Activated B cell treated with CpG ODN at 0.5 μM for 24 hours (primary cell): ENCODE data around the gene NHLRC2. TPM values are rescaled to one million over a fixed set of nuclear protein-coding genes. Genes with fewer than 3 reads are reported as not detected.

Experiments
- ATAC-seq: fragments of 200-7000 bp; cut with Tn5 transposase; one replicate; pipeline ENCODE4 v1.10.0; 2021; ENCODE audit warnings: low read depth, mild to moderate bottlenecking, moderate library complexity
- CTCF ChIA-PET: fragments of 350-600 bp; sonication (Branson Sonifier 250); formaldehyde crosslinking; loops from one replicate; lab custom pipeline; 2021; ENCODE audit warnings: antibody characterized with exemption; lab: Charles Lee
- POLR2A ChIA-PET: fragments of 350-600 bp; sonication (Branson Sonifier 250); formaldehyde crosslinking; loops from one replicate; lab custom pipeline; 2021; ENCODE audit warnings: antibody characterized with exemption; lab: Charles Lee
- DNase-seq: peaks from one replicate; pipeline ENCODE4 v3.0.0; 2022
- H3K27ac Mint-ChIP-seq: one replicate; pipeline ENCODE4 v1.8.0; 2020; ENCODE audit warnings: mixed read lengths
- H3K27me3 Mint-ChIP-seq: one replicate; pipeline ENCODE4 v1.8.0; 2021; ENCODE audit warnings: mixed read lengths
- H3K36me3 Mint-ChIP-seq: one replicate; pipeline ENCODE4 v1.8.0; 2021; ENCODE audit warnings: low read depth, mixed read lengths
- H3K4me1 Mint-ChIP-seq: one replicate; pipeline ENCODE4 v1.8.0; 2021; ENCODE audit warnings: mixed read lengths
- H3K4me3 Mint-ChIP-seq: one replicate; pipeline ENCODE4 v1.8.0; 2020; ENCODE audit warnings: mild to moderate bottlenecking, mixed read lengths
- H3K9me3 Mint-ChIP-seq: one replicate; pipeline ENCODE4 v1.8.0; 2020; ENCODE audit warnings: mixed read lengths
- CTCF ChIP-seq: fragments of 200-600 bp; IDR thresholded peaks from one replicate; pipeline ENCODE4 v1.8.0; 2022; ENCODE audit warnings: antibody characterized with exemption, mild to moderate bottlenecking
- intact Hi-C: fragments of 100-400 bp; cut with micrococcal nuclease; formaldehyde crosslinking; loops from one replicate; pipeline ENCODE4 v1.15.1; 2024
- total RNA-seq: library from RNA; stranded (reverse); gene quantifications from 2 replicates; pipeline ENCODE4 v1.2.3, GENCODE V29; 2022

NHLRC2 gene
- total RNA-seq, 1 donor from 2014 or later = 43.9 TPM

- Mint-ChIP-seq H3K27ac (no peak overlapping the region), H3K4me3 (no peak overlapping the region), H3K9me3 (no peaks in the 10 kb centered on the region), H3K27me3 (no peaks in the 10 kb centered on the region), H3K36me3 (peaks cover 59% of the 10 kb centered on the region), H3K4me1 (no peaks in the 10 kb centered on the region)
- TF ChIP-seq CTCF = no peak
- ChIA-PET CTCF (no interaction called here), POLR2A (no interaction called here)
- DNase-seq (no peak), ATAC-seq (no peak)
- intact Hi-C loops = loop anchor here (2.0 kb wide), 1 partner anchor 197 kb away; no protein-coding TSS in a partner anchor
These were observed 51.3 kb downstream of the NHLRC2 start for GRCh38 chr10:113905756-113906155.

- peaks cover 55% of the 10 kb centered on the region for H3K36me3 Mint-ChIP-seq
- POLR2A ChIA-PET = interaction anchor here (0.5 kb wide), 1 partner anchor 136 kb away, joined by 3 read pairs; no protein-coding TSS in a partner anchor
- no peak overlapping the region for H3K27ac Mint-ChIP-seq
- no peaks in the 10 kb centered on the region for H3K9me3 Mint-ChIP-seq
- DNase-seq (no peak), ATAC-seq (no peak)
- H3K4me1 Mint-ChIP-seq = no peaks in the 10 kb centered on the region
- CTCF ChIA-PET = no interaction called here
- intact Hi-C loops = no loop called here
- no peak overlapping the region for H3K4me3 Mint-ChIP-seq
- no peaks in the 10 kb centered on the region for H3K27me3 Mint-ChIP-seq
- TF ChIP-seq CTCF = no peak
These were observed 52.7 kb downstream of the NHLRC2 start for GRCh38 chr10:113907166-113907565.

- no peak for TF ChIP-seq CTCF
- Mint-ChIP-seq H3K4me3 (no peak overlapping the region), H3K9me3 (no peaks in the 10 kb centered on the region), H3K36me3 (peaks cover 51% of the 10 kb centered on the region), H3K4me1 (no peaks in the 10 kb centered on the region), H3K27me3 (no peaks in the 10 kb centered on the region), H3K27ac (no peak overlapping the region)
- CTCF ChIA-PET = interaction anchor here (1.6 kb wide), 1 partner anchor 195 kb away, joined by 4 read pairs; no protein-coding TSS in a partner anchor
- POLR2A ChIA-PET = no interaction called here
- ATAC-seq = no peak
- intact Hi-C loops = loop anchor here (2.0 kb wide), 1 partner anchor 29 kb away; no protein-coding TSS in a partner anchor
- no peak for DNase-seq
These were observed 53.8 kb downstream of the NHLRC2 start for GRCh38 chr10:113908236-113908635.

- Mint-ChIP-seq H3K4me3 (no peak overlapping the region), H3K9me3 (no peaks in the 10 kb centered on the region), H3K4me1 (no peaks in the 10 kb centered on the region), H3K27me3 (no peaks in the 10 kb centered on the region), H3K27ac (no peak overlapping the region), H3K36me3 (peaks cover 26% of the 10 kb centered on the region)
- no peak for TF ChIP-seq CTCF
- CTCF ChIA-PET = interaction anchor here (1.7 kb wide), 1 partner anchor 192 kb away, joined by 7 read pairs; no protein-coding TSS in a partner anchor
- no peak for DNase-seq
- POLR2A ChIA-PET = no interaction called here
- intact Hi-C loops = no loop called here
- ATAC-seq = no peak
These were observed 56.7 kb downstream of the NHLRC2 start for GRCh38 chr10:113911113-113911512.

- peaks cover 26% of the 10 kb centered on the region for H3K36me3 Mint-ChIP-seq
- intact Hi-C loops = no loop called here
- POLR2A ChIA-PET = no interaction called here
- ATAC-seq = no peak
- H3K27me3 Mint-ChIP-seq = no peaks in the 10 kb centered on the region
- TF ChIP-seq CTCF = no peak
- DNase-seq = no peak
- no peaks in the 10 kb centered on the region for H3K9me3 Mint-ChIP-seq
- no peaks in the 10 kb centered on the region for H3K4me1 Mint-ChIP-seq
- H3K27ac Mint-ChIP-seq = no peak overlapping the region
- CTCF ChIA-PET = interaction anchor here (0.9 to 1.7 kb wide), 2 partner anchors 113 to 191 kb away, joined by 3 to 7 read pairs; no protein-coding TSS in a partner anchor
- H3K4me3 Mint-ChIP-seq = no peak overlapping the region
These were observed 57.4 kb downstream of the NHLRC2 start for GRCh38 chr10:113911839-113912238.
